Stimulated activated naive CD4-positive, alpha-beta T cell (primary cell): ENCODE measurements around the gene MC1R.
"Not testable (repeated sequence)": the region's sequence is repeated elsewhere in the genome, so short reads cannot be mapped to it uniquely, and the experiment has no call there.

ENCODE experiments used
- DNase-seq, 6 experiments: peaks; one replicate each; lab custom pipeline; 2025; lab: John Stamatoyannopoulos, UW

Gene MC1R

DNA sequence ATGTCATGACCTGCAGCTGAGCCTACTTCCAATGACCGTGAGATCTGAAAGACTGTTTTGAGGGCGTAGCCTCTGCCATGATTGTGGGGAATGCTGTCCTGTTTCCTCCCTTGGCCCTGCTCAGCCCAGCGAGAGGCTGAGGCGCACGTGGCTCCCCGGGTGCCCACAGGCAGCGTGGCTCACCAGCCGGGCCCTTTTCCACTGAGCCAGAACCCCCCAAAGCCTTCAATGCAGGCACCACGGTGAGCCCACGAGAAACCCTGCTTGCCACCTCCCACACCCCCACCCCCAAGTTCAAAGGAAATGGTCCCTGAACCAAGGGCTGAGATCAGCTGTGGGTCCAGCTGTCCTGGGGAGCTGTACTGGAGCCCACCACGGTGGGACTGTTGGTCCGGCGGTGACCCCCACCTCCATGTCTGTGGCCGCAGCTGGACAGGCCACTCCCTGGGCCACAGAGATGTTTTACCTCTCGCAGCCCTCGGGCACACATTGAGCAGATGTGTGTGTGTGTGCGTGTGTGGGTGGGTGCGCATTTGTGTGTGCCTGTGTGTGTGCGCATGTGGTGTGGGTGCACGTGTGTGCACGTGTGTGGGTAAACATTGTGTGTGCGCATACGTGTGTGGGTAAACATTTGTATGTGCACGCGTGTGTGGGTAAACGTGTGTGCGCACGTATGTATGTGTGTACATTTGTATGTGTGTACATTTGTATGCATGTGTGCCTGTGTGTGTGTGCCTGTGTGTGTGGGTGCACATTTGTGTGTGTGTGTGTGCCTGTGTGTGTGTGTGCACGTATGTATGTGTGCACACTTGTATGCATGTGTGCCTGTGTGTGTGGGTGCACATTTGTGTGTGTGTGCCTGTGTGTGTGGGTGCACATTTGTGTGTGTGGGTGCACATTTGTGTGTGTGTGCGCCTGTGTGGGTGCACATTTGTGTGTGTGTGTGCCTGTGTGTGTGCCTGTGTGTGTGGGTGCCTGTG, 5.0 kb upstream of the MC1R start:
- no peak for DNase-seq

DNA sequence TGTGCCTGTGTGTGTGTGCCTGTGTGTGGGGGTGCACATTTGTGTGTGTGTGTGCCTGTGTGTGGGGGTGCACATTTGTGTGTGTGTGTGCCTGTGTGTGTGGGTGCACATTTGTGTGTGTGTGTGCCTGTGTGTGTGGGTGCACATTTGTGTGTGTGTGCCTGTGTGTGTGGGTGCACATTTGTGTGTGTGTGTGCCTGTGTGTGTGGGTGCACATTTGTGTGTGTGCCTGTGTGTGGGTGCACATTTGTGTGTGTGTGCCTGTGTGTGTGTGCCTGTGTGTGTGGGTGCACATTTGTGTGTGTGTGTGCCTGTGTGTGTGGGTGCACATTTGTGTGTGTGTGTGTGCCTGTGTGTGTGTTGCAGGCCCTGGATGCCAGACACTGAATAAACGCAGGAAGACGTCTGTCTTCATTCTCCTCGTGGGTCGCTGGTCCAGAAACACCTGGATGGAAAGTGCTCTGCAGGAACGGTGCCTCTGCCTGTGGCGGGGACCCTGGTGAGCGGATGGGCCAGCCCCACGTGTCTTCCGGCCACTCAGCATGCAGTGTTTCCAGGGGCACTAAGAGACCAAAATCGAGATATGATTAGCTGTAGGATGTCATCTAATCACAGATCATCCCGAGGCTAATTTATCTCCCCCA, 3.9 kb upstream of the MC1R start:
- DNase-seq: not testable (repeated sequence)

DNA sequence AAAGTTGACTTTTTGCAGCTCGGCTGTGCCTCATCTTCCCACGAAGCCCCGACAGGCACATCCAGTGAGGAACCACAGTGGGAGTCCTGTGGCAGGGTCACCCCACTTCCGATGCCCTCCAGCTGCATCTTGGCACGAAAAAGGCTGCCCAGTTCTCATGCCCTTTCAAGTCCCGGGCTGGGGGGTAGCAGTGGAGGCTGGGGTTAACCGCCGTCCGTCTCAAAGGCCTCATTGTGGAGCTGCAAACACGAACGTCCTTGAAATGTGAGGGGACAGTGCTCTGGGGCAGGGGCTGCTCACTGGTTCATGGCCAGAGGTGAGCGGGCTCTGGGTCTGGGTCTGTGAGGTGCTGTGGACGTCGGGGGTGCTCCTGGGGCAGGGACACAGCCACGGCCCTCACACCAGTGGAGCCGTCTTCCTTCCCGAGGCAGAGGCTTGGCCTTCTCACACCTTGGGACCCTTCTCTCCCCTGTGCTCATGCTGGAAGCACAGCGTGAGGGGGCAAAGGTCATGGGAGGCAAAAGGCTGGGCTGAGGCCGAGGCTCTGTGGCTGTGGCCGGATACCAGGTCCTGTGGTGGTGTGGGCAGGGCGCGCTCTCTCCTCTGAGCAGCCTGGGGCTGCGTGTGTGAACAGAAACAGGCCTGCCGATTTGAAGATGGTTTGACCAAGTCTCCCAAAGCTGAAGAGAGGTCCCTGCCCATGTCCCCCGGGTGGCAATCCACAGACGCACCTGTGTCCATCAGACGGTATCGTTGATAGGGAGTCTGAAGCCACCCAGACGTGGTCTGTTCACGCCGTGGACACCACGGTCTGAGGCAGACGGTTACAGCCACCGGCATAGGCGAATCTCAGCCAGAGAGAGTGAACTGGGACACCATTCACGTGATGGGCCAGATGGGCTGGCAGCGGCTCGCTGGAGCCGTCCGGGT, 3.1 kb upstream of the MC1R start:
- no peak for DNase-seq

DNA sequence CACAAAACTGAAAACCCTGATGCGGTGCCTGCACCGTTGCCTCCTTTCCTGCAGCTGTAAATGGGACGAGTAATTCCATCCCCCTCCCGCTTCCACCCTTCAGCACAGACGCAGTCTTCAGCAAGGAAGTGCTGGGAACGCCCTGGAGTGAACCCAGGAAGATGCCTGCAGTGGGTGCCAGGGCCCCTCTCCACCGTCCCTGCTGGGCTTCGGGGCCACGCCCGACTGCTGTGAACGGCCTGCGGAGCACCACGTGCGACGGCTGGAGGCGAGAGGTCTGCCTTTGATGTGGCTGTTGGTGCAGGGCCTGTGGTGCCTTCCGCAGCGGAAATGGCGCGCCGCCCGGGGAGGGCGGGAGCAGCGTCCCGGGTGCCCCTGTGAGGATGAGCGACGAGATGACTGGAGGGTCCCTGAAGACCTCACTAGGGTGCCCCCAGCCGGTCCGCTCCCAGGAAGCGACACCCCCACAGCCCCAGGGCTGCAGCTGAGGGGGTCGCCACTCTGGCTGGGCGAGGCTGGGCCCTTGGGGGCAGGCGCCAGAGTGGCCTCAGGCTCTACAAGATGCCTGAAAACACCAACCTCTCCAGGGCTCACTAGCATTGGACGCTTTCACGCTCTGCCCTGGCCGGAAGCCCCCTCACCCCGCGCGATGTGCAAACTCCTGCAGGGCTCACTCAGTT, 749 bp upstream of the MC1R start:
- DNase-seq: peak; percentile 24 to 69 (median 52)

DNA sequence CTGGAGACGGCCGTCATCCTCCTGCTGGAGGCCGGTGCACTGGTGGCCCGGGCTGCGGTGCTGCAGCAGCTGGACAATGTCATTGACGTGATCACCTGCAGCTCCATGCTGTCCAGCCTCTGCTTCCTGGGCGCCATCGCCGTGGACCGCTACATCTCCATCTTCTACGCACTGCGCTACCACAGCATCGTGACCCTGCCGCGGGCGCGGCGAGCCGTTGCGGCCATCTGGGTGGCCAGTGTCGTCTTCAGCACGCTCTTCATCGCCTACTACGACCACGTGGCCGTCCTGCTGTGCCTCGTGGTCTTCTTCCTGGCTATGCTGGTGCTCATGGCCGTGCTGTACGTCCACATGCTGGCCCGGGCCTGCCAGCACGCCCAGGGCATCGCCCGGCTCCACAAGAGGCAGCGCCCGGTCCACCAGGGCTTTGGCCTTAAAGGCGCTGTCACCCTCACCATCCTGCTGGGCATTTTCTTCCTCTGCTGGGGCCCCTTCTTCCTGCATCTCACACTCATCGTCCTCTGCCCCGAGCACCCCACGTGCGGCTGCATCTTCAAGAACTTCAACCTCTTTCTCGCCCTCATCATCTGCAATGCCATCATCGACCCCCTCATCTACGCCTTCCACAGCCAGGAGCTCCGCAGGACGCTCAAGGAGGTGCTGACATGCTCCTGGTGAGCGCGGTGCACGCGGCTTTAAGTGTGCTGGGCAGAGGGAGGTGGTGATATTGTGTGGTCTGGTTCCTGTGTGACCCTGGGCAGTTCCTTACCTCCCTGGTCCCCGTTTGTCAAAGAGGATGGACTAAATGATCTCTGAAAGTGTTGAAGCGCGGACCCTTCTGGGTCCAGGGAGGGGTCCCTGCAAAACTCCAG, 1.1 kb downstream of the MC1R start:
- peak in 1 of 6 experiments; percentile 19 for DNase-seq

DNA sequence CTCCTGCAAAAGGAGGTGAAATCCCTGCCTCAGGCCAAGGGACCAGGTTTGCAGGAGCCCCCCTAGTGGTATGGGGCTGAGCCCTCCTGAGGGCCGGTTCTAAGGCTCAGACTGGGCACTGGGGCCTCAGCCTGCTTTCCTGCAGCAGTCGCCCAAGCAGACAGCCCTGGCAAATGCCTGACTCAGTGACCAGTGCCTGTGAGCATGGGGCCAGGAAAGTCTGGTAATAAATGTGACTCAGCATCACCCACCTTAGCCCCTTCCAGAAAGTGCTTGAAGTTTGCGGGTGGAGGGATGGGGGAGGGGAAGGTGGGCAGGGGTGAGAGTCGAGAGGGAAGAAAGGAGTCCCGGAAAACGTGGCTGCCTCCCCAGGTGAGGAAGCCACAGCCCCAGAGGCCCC, 2.1 kb downstream of the MC1R start:
- DNase-seq: no peak

DNA sequence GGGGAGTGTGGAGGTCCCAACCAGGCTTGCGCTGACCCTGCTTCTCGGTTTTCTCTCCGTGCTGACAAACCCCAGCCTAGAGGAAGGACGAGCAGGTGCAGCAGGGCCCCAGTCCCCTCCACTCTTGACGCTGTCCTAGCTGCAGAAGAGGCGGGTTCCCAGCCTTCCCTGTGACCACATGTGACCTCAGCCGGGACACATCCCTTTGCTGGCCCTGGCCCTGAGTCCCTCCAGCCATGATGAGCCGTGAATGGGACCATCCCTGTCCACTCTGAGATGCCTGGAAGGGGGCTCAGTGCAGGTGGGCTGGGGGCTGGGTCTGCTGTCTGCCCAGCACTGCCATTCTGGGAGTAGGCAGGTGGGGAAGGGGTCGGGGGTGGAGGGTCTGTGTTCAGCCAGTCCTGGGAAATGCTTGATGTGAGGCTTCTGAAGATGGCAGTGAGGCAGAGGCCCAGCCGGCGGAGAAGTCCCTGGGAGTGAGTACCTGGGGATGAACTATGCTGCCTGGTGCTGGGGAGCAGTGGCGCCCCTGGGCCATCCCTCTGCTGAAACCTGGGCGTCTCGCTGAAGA, 2.6 kb downstream of the MC1R start:
- no peak for DNase-seq

DNA sequence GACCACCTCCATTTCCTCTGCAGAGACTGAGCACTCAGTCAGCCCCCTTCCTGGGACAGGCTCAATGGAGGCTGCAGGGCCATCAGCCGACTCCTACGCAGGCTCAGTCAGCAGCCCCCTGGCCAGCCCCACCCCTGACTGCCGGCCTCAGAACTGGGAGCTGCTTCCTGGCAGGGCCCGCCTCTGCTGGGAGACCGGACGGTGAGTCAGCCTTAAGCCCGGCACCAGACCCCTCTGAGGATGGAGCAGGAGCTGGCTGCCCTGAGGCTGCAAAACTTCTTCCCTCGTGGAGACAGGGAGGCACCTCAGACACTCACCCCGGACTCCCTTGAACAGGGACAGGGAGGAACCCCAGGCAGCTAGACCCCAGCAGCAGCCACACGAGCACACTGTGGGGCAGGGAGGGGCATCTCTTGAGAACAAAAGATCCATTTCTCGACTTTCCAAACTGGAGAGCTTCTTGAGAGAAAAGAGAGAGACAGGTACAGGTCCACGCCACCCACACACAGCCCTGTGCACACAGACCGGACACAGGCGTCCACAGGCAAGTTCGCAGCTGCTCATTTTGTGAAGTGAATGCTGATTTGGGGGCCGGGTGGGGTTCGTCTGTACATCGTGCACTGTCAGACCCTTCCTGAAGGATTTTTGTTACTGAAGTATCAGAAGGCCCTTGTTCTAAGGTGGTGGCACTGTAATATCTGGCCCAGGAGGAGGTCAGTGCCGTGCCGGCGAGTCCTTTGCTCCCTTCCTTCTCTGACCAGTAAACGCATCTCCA, 3.2 kb downstream of the MC1R start:
- no peak for DNase-seq

DNA sequence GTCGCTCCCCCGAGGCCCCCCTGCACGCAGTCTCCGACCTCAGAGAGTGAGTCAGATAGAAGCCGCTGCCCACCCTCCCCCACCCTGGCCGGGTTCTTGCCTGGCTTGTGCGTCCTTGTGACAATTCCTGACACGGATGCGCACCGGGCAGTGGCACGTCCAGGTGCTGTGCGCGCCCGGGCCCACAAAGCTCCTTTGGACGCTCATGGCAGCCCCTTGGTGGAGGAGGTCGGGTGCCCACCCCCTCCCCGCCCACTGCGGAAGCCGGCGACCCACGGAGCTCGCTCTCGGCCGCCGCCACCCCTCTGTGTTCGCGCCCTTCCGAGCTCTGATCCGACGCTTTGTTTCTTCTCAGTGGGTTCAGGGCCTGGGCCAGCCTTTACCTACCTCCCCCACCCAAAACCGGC, 3.8 kb downstream of the MC1R start:
- DNase-seq: no peak

DNA sequence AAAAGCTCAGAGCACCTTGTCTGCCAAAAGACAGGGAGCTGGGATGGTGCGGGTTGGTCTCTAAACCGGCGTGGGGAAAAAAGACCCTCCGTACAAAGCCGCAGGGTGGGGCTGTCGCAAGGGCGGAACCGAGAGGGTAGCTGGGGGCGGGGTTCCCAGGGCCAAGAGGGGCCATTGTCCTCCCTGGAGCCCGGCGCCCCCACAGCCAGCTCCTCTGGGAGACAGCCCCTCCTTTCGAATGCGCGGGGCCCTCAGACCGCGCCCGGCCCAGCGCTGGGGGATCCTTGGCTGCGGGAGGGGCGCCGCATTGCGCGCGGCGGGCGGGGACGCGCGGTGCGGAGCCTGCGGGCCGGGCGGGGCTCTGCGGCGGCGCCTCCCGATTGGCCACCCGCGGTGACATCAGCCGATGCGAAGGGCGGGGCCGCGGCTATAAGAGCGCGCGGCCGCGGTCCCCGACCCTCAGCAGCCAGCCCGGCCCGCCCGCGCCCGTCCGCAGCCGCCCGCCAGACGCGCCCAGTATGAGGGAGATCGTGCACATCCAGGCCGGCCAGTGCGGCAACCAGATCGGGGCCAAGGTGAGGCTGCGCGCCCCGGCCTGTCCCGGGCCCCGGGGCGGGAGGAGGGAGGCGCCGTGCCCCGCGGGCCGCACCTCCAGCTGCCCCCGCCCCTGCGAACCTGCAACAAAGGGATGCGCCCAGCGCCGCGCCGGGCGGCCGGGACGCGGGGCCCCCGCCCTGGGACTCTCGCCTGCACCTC, 4.4 kb downstream of the MC1R start, which contains the start of gene TUBB3:
Gene TUBB3, plus strand, starts transcription at position 459 of the 756 bp plus-strand sequence. Its CDS starts 60 bp downstream, at position 519.
- DNase-seq: no peak

DNA sequence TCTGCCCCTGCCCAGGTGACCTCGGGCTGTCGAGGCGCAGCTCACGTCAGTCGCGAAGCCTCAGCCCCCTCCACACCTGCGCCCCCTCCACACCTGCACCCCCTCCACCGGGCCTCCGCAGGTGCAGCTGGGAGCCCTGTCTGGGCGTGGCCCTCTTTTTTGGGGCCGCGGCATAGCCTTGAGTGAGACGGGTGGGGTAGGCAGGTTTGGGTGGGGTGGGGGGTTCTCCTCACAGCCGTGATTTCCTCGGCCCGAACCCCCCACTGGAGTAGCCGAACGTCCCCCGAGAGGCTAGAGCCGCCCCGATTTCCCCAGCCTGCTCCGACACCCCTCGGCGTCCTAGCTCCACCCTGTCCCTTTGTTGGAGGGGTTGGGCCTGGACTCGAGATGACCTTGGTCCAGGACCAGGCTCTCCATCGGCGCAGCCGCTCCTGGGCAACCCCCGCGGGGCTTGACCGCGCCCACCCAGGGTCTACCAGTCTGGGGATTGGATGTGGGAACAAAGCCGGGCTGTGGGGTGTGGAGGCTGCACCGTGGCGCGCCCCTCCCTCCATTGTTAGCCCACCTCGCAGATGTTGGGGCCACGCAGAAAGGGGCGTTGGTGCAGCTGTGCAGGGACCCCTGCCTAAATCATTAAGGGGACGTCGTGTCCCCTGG, 5.1 kb downstream of the MC1R start:
- DNase-seq: no peak

DNA sequence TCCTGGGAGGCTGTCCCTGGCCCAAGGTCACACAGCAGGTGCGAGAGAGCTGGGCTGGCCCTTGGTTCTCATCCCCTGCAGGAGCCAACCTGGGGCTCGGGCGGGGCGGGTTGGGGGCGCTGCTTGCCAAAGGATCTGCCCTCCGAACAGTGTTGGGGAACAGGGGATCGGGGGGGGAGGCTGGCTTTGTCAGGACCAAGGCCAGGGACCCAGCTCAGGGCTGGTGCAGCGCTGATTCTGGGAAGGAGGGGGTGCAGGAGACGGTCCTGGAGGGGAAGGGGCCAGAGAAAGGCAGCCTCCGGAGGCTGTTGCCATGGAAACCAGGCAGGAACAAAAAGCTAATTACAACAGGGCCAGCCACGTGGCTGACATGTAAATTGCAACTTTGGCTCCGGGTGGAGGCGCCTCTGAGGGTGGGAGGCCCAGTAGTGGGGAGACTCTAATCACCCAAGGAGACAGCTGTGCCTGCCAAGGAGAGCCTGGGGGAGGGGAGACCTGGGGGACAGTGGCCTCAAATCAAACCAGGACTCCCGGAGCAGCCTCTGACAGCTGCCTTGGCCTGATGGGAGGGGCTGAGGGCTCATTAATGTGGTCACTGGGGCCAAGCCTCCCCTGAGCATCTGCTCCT, 5.7 kb downstream of the MC1R start:
- DNase-seq: peak in 4 of 6 experiments; percentile 19 to 36 (median 31)

DNA sequence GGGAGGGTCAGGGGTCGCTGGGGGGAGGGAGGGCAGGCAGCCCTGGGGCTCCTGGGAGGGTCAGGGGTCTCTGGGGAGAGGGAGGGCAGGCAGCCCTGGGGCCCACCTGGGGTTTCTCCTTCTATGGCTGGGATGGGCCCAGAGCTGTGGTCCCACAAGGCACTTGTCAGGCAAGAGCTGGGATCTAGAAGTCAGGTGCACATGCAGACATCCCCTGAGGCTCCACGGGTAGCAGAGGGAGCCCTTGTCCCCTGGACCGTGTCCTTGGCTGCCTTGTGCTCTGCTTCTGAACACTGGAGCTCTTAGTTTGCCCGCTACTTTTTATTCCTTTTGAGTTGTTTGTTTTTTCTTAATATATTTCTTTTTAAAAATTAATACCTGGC, 6.3 kb downstream of the MC1R start:
- no peak for DNase-seq

DNA sequence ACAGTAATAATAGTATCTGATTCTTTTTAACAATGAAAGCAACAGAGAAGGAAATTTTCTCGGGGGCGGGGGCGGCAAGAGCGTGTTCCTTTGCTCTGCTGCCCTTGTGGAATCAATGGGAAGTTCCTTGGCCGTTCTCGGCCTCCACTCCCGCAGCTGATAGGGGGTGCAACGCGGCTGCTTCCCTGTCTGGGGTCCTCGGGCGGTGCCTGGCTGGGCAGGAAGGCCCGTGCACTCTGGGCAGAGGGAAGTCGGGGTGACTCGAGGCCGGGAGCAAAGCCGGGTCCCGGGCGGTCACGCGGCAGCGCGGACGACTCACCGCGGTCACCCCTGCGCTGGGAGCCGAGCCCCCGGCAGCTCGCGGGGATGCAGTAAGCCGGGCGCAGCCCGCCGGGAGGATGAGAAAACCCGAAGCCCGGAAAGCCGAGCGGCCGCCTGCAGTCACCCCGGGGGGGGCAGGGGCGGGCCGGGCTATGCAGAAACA, 7.0 kb downstream of the MC1R start:
- no peak for DNase-seq

DNA sequence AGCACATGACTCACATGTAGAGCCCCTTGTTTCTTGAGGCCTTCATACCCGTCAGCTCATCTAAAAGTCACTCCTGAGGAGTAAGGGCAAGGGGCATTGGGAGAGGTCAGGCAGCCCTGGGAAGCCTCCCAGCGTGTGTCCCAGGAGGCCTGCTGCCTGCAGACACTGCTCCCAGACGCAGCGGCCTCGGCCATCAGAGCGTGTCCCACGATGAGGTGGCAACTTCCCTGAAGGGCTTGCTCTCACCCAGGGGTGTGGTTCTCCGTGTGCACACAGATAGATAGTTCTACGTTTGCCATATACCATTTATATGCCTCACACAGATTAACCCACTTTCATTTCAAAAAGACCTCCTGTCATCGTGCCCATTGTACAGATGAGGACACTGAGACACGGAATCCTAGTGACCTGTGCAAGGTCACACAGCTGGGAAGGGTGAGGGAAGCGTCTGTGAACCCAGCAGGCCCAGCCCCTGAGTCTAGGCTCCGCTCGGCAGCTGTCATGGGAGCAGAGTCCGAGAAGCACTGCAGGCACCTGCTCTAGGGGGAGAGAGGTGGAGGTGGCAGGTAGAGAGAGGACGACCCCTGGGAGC, 12.7 kb downstream of the MC1R start:
- DNase-seq: no peak

DNA sequence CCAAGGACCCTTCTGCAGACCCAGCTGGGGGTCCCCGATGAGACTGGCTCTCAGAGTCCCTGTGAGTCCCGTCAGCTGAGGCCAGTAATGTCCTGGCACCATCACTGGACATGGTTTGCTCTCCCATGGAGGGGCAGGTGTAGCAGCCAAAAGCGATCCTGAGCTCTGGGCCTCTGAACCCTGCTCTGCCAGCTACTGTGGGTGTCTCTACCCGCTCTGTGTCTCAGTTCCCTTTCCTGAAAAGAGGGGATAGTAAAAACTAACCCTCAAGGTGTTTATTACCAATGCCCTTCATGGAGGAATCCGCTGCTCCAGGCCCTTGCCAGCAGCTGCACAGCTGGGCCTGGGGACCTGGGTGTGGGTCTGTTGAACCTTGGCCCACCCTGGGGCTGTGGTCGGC, 13.3 kb downstream of the MC1R start:
- no peak for DNase-seq

DNA sequence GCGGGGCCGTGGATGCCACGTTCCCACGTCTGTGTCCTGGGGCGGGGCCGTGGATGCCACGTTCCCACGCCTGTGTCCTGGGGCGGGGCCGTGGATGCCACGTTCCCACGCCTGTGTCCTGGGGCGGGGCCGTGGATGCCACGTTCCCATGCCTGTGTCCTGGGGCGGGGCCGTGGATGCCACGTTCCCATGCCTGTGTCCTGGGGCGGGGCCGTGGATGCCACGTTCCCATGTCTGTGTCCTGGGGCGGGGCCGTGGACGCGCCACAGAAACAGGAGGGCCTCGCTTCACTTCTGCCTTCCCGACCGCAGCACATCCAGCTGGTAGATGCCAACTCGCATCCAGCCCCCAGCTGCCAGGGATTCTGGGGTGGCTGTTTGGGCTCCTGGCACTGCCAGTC, 15.4 kb downstream of the MC1R start:
- DNase-seq: not testable (repeated sequence)
